ENCODE data around the gene GDA. TPM values are rescaled to one million over a fixed set of nuclear protein-coding genes. Genes with fewer than 3 reads are reported as not detected.

GDA gene
- total RNA-seq, 1 donor from 2014 or later, result 1.2 TPM

DNA sequence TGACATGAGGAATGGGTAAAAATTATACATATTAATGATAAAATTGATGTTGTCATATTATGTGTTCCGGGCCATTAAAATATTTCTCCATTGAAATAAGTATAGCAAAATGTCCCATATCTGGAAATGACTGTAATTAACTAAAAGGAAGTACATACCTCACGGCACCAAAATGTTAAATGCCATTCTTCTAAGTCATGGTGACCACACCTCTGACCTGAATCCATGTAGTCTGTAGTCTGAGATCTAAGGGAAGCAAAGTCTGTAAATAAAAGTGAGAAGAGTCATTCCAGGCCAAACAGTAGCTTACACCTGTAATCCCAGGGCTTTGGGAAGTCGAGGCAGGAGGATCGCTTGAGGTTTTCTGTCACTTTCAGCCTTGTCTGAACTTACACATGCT, 8.7 kb upstream of the GDA start:
- peaks cover 2% of the 10 kb centered on the region for H3K9me3 Mint-ChIP-seq (ENCODE audit: unreplicated experiment)
- H3K27ac Mint-ChIP-seq (ENCODE audit: unreplicated experiment), result no peak overlapping the region

GRCh38 chr9:72141484-72141883, 7.8 kb upstream of the GDA start:
- peaks cover 2% of the 10 kb centered on the region for H3K9me3 Mint-ChIP-seq (ENCODE audit: unreplicated experiment)
- no peak for DNase-seq
- TF ChIP-seq, protein P1, sequence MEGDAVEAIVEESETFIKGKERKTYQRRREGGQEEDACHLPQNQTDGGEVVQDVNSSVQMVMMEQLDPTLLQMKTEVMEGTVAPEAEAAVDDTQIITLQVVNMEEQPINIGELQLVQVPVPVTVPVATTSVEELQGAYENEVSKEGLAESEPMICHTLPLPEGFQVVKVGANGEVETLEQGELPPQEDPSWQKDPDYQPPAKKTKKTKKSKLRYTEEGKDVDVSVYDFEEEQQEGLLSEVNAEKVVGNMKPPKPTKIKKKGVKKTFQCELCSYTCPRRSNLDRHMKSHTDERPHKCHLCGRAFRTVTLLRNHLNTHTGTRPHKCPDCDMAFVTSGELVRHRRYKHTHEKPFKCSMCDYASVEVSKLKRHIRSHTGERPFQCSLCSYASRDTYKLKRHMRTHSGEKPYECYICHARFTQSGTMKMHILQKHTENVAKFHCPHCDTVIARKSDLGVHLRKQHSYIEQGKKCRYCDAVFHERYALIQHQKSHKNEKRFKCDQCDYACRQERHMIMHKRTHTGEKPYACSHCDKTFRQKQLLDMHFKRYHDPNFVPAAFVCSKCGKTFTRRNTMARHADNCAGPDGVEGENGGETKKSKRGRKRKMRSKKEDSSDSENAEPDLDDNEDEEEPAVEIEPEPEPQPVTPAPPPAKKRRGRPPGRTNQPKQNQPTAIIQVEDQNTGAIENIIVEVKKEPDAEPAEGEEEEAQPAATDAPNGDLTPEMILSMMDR (IDR thresholded peaks at IDR 0.05; ENCODE audit: partially characterized antibody, unreplicated experiment), result no peak
- H3K36me3 Mint-ChIP-seq (ENCODE audit: unreplicated experiment), result no peaks in the 10 kb centered on the region
- H3K27ac Mint-ChIP-seq (ENCODE audit: unreplicated experiment), result no peak overlapping the region
- H3K27me3 Mint-ChIP-seq (ENCODE audit: unreplicated experiment), result no peaks in the 10 kb centered on the region
- H3K4me1 Mint-ChIP-seq (ENCODE audit: low read depth, unreplicated experiment), result no peaks in the 10 kb centered on the region
- H3K4me3 Mint-ChIP-seq (ENCODE audit: unreplicated experiment), result no peak overlapping the region

More for the DNA sequence above, 8.7 kb upstream of the GDA start:
- Mint-ChIP-seq H3K36me3 (ENCODE audit: unreplicated experiment) (no peaks in the 10 kb centered on the region), H3K4me1 (ENCODE audit: low read depth, unreplicated experiment) (no peaks in the 10 kb centered on the region), H3K4me3 (ENCODE audit: unreplicated experiment) (no peak overlapping the region), H3K27me3 (ENCODE audit: unreplicated experiment) (no peaks in the 10 kb centered on the region)
- TF ChIP-seq, protein P1 (IDR thresholded peaks at IDR 0.05; ENCODE audit: partially characterized antibody, unreplicated experiment), result no peak
- DNase-seq, result no peak

DNA sequence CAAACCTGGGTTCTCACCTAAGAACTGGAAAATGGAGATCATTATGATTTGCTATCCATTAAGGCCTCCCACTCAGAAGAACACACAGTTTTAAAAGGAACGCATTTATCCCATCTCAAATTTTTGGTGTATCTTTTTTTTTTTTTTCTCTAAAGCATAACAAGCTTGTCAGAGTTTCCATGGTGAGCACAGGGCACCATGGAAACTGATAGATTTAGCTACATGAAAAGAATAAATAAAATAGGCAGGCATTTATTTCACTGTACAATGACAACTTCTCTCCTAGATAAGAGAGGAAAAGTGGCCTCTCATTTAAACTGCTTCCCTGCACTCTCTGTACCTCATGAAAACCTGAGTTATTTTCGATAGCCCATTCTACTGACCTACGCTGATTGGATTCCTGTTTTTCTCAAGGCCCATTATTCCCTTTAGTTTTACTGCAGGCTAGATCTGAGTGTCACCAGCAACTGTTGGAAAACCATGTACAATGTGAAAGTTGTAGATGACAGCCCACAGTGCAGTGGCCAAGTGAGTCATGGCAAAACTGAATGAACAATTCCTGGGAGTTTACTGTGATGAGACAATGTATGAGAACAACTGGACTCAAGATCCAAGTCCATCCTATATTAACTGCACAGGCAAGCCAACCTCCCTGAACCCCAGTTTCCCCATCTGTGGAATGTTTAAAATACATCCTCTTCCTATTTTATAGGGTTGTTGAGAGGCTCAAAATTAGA, 4.3 kb upstream of the GDA start:
- peaks cover 4% of the 10 kb centered on the region for H3K27me3 Mint-ChIP-seq (ENCODE audit: unreplicated experiment)
- TF ChIP-seq, protein P1 (IDR thresholded peaks at IDR 0.05; ENCODE audit: partially characterized antibody, unreplicated experiment), result no peak
- no peak overlapping the region for H3K4me3 Mint-ChIP-seq (ENCODE audit: unreplicated experiment)
- no peak overlapping the region for H3K27ac Mint-ChIP-seq (ENCODE audit: unreplicated experiment)
- H3K4me1 Mint-ChIP-seq (ENCODE audit: low read depth, unreplicated experiment), result no peaks in the 10 kb centered on the region
- DNase-seq, result no peak
- no peaks in the 10 kb centered on the region for H3K36me3 Mint-ChIP-seq (ENCODE audit: unreplicated experiment)
- H3K9me3 Mint-ChIP-seq (ENCODE audit: unreplicated experiment), result peaks cover 2% of the 10 kb centered on the region

DNA sequence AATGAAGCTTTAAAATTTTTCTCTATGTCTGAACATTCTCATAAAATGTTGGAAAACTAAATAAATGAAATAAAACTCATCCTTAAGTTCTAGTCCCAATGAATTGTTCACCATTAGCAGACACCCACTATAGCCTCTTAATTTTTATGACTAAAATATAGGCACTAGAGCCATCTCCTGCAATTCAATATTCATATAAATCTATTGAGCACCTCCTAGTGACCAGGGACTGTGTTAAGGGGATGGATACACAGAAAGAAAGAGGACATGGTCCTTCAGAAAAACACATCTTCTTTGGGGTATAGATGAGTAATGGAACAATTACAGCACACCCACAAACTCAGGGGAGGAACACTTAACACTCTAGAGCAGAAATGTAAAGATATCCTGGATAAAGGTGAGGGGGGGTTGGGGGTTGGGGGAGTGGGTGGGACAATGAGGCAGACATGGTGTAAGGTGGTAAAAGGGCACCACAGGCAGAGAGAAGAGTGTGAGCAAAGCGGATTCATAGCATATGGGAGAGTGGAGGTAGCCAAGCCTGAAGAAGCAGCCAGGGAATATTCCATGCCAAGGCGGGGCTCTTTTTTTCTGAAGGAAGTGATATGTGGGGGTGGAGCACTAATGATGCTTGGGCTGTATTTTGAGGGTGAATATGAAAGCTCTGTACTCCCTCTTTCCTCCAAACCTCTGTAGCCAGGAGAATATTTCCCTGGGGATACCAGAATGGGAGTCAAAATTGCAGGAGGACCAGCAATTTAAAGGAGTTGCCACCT, 3.3 kb upstream of the GDA start:
- no peaks in the 10 kb centered on the region for H3K4me1 Mint-ChIP-seq (ENCODE audit: low read depth, unreplicated experiment)
- H3K27me3 Mint-ChIP-seq (ENCODE audit: unreplicated experiment), result peaks cover 7% of the 10 kb centered on the region
- no peaks in the 10 kb centered on the region for H3K9me3 Mint-ChIP-seq (ENCODE audit: unreplicated experiment)
- H3K36me3 Mint-ChIP-seq (ENCODE audit: unreplicated experiment), result no peaks in the 10 kb centered on the region
- no peak for DNase-seq
- H3K4me3 Mint-ChIP-seq (ENCODE audit: unreplicated experiment), result no peak overlapping the region
- H3K27ac Mint-ChIP-seq (ENCODE audit: unreplicated experiment), result no peak overlapping the region
- TF ChIP-seq, protein P1 (IDR thresholded peaks at IDR 0.05; ENCODE audit: partially characterized antibody, unreplicated experiment), result no peak

DNA sequence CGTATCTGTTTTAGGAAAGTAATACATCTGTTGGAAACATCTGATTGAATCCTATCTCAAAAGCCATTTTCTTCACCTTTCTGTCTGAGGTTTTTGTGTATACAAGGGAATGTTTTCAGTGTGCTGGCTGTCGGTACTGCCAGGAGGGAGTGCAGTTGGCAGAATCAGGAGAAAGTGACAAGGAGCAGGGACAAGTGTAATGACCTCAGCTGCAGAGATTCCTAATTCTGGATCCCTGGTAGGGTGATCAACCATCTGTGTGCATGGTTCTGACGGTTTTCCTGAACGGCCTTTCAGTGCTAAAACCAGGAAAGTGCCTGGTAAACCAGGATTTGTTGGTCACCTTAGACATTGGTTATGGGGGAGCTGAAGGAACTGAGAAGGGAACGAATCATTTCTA, 1.6 kb upstream of the GDA start:
- no peaks in the 10 kb centered on the region for H3K4me1 Mint-ChIP-seq (ENCODE audit: low read depth, unreplicated experiment)
- no peak for DNase-seq
- H3K27ac Mint-ChIP-seq (ENCODE audit: unreplicated experiment), result no peak overlapping the region
- H3K36me3 Mint-ChIP-seq (ENCODE audit: unreplicated experiment), result no peaks in the 10 kb centered on the region
- H3K9me3 Mint-ChIP-seq (ENCODE audit: unreplicated experiment), result no peaks in the 10 kb centered on the region
- no peak overlapping the region for H3K4me3 Mint-ChIP-seq (ENCODE audit: unreplicated experiment)
- peaks cover 7% of the 10 kb centered on the region for H3K27me3 Mint-ChIP-seq (ENCODE audit: unreplicated experiment)
- TF ChIP-seq, protein P1 (IDR thresholded peaks at IDR 0.05; ENCODE audit: partially characterized antibody, unreplicated experiment), result no peak

All from glutamatergic neuron (in vitro differentiated cells).